GM23338 (cell line): ENCODE results near the gene OTUD6A. TPM values are rescaled to one million over a fixed set of nuclear protein-coding genes. Genes with fewer than 3 reads are reported as not detected.
A peak's percentile ranks its signal among the peaks of the same experiment; 100 is the strongest.

Experiments used
- ATAC-seq: fragments of 200-7000 bp; cut with Tn5 transposase; 3 replicates; pipeline ENCODE4 v1.9.1; 2020
- DNase-seq: peaks from one replicate; pipeline ENCODE4 v3.0.0-alpha.2; 2015; ENCODE audit warnings: low spot score
- H2AFZ ChIP-seq: fragments of 200-600 bp; sonication (generic); 2 replicates; pipeline ENCODE4 v1.8.0; 2016; ENCODE audit warnings: antibody characterized with exemption, mild to moderate bottlenecking, moderate library complexity
- H3F3A ChIP-seq: fragments of 200-600 bp; sonication (generic); replicated peaks from 2 replicates; pipeline ENCODE4 v1.8.0; 2017; ENCODE audit warnings: antibody characterized with exemption, mixed run types, low read depth
- H3K27ac ChIP-seq: fragments of 200-600 bp; sonication (generic); 2 replicates; pipeline ENCODE4 v1.6.1; 2016; ENCODE audit warnings: low read depth
- H3K27me3 ChIP-seq: fragments of 200-600 bp; sonication (generic); 2 replicates; pipeline ENCODE4 v1.8.0; 2016; ENCODE audit warnings: mild to moderate bottlenecking, mixed run types, moderate library complexity; ENCODE audit not compliant: insufficient read depth
- H3K36me3 ChIP-seq: fragments of 200-600 bp; sonication (generic); 2 replicates; pipeline ENCODE4 v1.8.0; 2016; ENCODE audit warnings: mild to moderate bottlenecking; ENCODE audit not compliant: insufficient read depth
- H3K4me1 ChIP-seq: fragments of 200-600 bp; sonication (generic); 2 replicates; pipeline ENCODE4 v1.8.0; 2016; ENCODE audit warnings: mild to moderate bottlenecking, moderate library complexity; ENCODE audit not compliant: insufficient read depth
- H3K4me2 ChIP-seq: fragments of 200-600 bp; sonication (generic); 2 replicates; pipeline ENCODE4 v1.7.1; 2017; ENCODE audit warnings: mixed run types
- H3K4me3 ChIP-seq: fragments of 200-600 bp; sonication (generic); 2 replicates; pipeline ENCODE4 v1.6.1; 2016; ENCODE audit warnings: mixed run types
- H3K79me2 ChIP-seq: fragments of 200-600 bp; sonication (generic); replicated peaks from 2 replicates; pipeline ENCODE4 v1.8.0; 2017; ENCODE audit warnings: mild to moderate bottlenecking; ENCODE audit not compliant: insufficient read depth
- H3K9me2 ChIP-seq: fragments of 200-600 bp; sonication (generic); 2 replicates; pipeline ENCODE4 v1.8.0; 2017; ENCODE audit not compliant: insufficient read depth
- H4K20me1 ChIP-seq: fragments of 200-600 bp; sonication (generic); replicated peaks from 2 replicates; pipeline ENCODE4 v1.8.0; 2017; ENCODE audit warnings: mild to moderate bottlenecking; ENCODE audit not compliant: insufficient read depth
- H3K27ac Mint-ChIP-seq: 2 replicates; pipeline ENCODE4 v1.8.0; 2020; ENCODE audit warnings: inconsistent platforms, mild to moderate bottlenecking, moderate library complexity, mixed read lengths
- H3K27me3 Mint-ChIP-seq: 3 replicates; pipeline ENCODE4 v1.8.0; 2022; ENCODE audit warnings: low read depth, mild to moderate bottlenecking, moderate library complexity, mixed read lengths, inconsistent platforms; ENCODE audit not compliant: insufficient read depth, poor library complexity
- H3K36me3 Mint-ChIP-seq: 3 replicates; pipeline ENCODE4 v1.8.0; 2021; ENCODE audit warnings: low read depth, mild to moderate bottlenecking, inconsistent platforms, moderate library complexity, mixed read lengths
- H3K4me1 Mint-ChIP-seq: 3 replicates; pipeline ENCODE4 v1.8.0; 2020; ENCODE audit warnings: mild to moderate bottlenecking, inconsistent platforms, mixed read lengths
- H3K4me3 Mint-ChIP-seq: 3 replicates; pipeline ENCODE4 v1.8.0; 2021; ENCODE audit warnings: moderate library complexity, mild to moderate bottlenecking, inconsistent platforms, mixed read lengths
- H3K9me3 Mint-ChIP-seq: 3 replicates; pipeline ENCODE4 v1.8.0; 2020; ENCODE audit warnings: moderate library complexity, mild to moderate bottlenecking, inconsistent platforms, mixed read lengths
- CREB1 ChIP-seq: fragments of 250-450 bp; sonication (Bioruptor Pico); IDR thresholded peaks from 2 replicates; pipeline ENCODE4 v1.5.0; 2020; ENCODE audit warnings: low read depth, mild to moderate bottlenecking, moderate library complexity
- CTCF ChIP-seq, 2 experiments: fragments of 200-600 bp in 1 of 2; sonication (generic) in 1 of 2; conservative IDR thresholded peaks; 2 replicates each; pipeline versions ENCODE4 v1.5.1 to v1.6.1; 2016 to 2017; ENCODE audit warnings: antibody characterized with exemption in 2 of 2, low read depth in 2 of 2, mild to moderate bottlenecking in 2 of 2, moderate library complexity in 1 of 2
- ETS1 ChIP-seq: IDR thresholded peaks from 2 replicates; pipeline ENCODE4 v1.6.1; 2016; ENCODE audit warnings: antibody characterized with exemption
- EZH2 ChIP-seq: fragments of 200-600 bp; sonication (generic); IDR thresholded peaks from one replicate; pipeline ENCODE4 v1.8.0; 2017; ENCODE audit warnings: antibody characterized with exemption, mild to moderate bottlenecking, low read depth; ENCODE audit not compliant: unreplicated experiment
- EZH2phosphoT487 ChIP-seq: fragments of 200-600 bp; sonication (generic); IDR thresholded peaks from one replicate; pipeline ENCODE4 v1.8.1; 2018; ENCODE audit warnings: antibody characterized with exemption; ENCODE audit not compliant: unreplicated experiment
- JUNB ChIP-seq: IDR thresholded peaks from one replicate; pipeline ENCODE4 v1.6.1; 2016; ENCODE audit warnings: antibody characterized with exemption; ENCODE audit not compliant: unreplicated experiment
- NANOG ChIP-seq: IDR thresholded peaks from 2 replicates; pipeline ENCODE4 v1.6.1; 2016; ENCODE audit warnings: antibody characterized with exemption, borderline replicate concordance
- POLR2AphosphoS5 ChIP-seq: IDR thresholded peaks from 2 replicates; pipeline ENCODE4 v1.6.1; 2016; ENCODE audit warnings: antibody characterized with exemption, low read depth
- REST ChIP-seq: IDR thresholded peaks from one replicate; pipeline ENCODE4 v1.6.1; 2018; ENCODE audit warnings: antibody characterized with exemption; ENCODE audit not compliant: unreplicated experiment
- STAT1 ChIP-seq: IDR thresholded peaks from one replicate; pipeline ENCODE4 v1.6.1; 2016; ENCODE audit warnings: antibody characterized with exemption; ENCODE audit not compliant: unreplicated experiment
- ZNF114 ChIP-seq: fragments of 250-450 bp; sonication (Bioruptor Pico); IDR thresholded peaks from 2 replicates; pipeline ENCODE4 v1.5.0; 2020; ENCODE audit warnings: mild to moderate bottlenecking, moderate library complexity
- ZNF331 ChIP-seq: fragments of 250-450 bp; sonication (Bioruptor Pico); IDR thresholded peaks from 2 replicates; pipeline ENCODE4 v1.5.0; 2020; ENCODE audit warnings: low read depth, mild to moderate bottlenecking, moderate library complexity
- ZNF462 ChIP-seq: fragments of 250-450 bp; sonication (Bioruptor Pico); IDR thresholded peaks from 2 replicates; pipeline ENCODE4 v1.5.0; 2020; ENCODE audit warnings: mild to moderate bottlenecking, moderate library complexity
- polyA plus RNA-seq: library from polyadenylated mRNA; unstranded; fragments of >200 nt; fragmentation: Nextera tagmentation; extraction: Ambion mirVana; gene quantifications from 2 replicates; pipeline ENCODE4 v1.2.1, GENCODE V29; 2016
- total RNA-seq: library from RNA; depleted of rRNA; stranded (reverse); fragments of >200 nt; shearing (Covaris generic); gene quantifications from 2 replicates; pipeline ENCODE4 v1.2.3, GENCODE V29; 2014

Gene OTUD6A
- total and polyA plus RNA-seq, 2 experiments from 2014 or later = 0.17 TPM; not detected in 1

GRCh38 chrX:70012756-70013155, 49.5 kb upstream of the OTUD6A start:
- H3K4me3 Mint-ChIP-seq = no peak overlapping the region
- TF ChIP-seq ZNF331 = no peak
- no peak for TF ChIP-seq CREB1 (CRISPR knock-in tag)
- no peak for TF ChIP-seq ETS1
- no peak for TF ChIP-seq CTCF (conservative IDR thresholded peaks at IDR 0.05; ENCODE audit: low read depth in 2 of 2)
- TF ChIP-seq EZH2phosphoT487 = no peak
- no peak for TF ChIP-seq NANOG
- no peak for TF ChIP-seq REST
- TF ChIP-seq JUNB = no peak
- no peak for TF ChIP-seq ZNF114 (CRISPR knock-in tag)
- TF ChIP-seq STAT1 = no peak
- no peak for TF ChIP-seq ZNF462 (CRISPR knock-in tag)
- TF ChIP-seq EZH2 = no peak
- TF ChIP-seq POLR2AphosphoS5 = no peak
- DNase-seq (no peak), ATAC-seq (peak; percentile 55)
- no peaks in the 10 kb centered on the region for H3K79me2 ChIP-seq
- H4K20me1 ChIP-seq = no peaks in the 10 kb centered on the region
- H3K9me3 Mint-ChIP-seq = no peaks in the 10 kb centered on the region
- H3K27me3 ChIP-seq = no peaks in the 10 kb centered on the region
- no peaks in the 10 kb centered on the region for H3K4me1 ChIP-seq
- H3K9me2 ChIP-seq = no peaks in the 10 kb centered on the region
- no peak overlapping the region for H3K27ac ChIP-seq
- H2AFZ ChIP-seq = no peak overlapping the region
- peaks cover 2% of the 10 kb centered on the region; the same call in 2 of the 3 replicates for H3K4me1 Mint-ChIP-seq
- H3K36me3 Mint-ChIP-seq = no peaks in the 10 kb centered on the region
- H3K4me2 ChIP-seq = no peak overlapping the region
- no peak overlapping the region; the same call in 1 of the 2 replicates for H3K27ac Mint-ChIP-seq
- H3K4me3 ChIP-seq = no peak overlapping the region
- no peaks in the 10 kb centered on the region for H3F3A ChIP-seq
- no peaks in the 10 kb centered on the region for H3K36me3 ChIP-seq
- peaks cover 1% of the 10 kb centered on the region for H3K27me3 Mint-ChIP-seq
